Measurements from ENCODE around the gene RBM47. TPM values are rescaled to one million over a fixed set of nuclear protein-coding genes. Genes with fewer than 3 reads are reported as not detected.

The RBM47 gene
- total RNA-seq, result 37.8 to 41.5 TPM (median 41.0 TPM) in 3 replicates

- Mint-ChIP-seq H3K27ac (peak within 1 kb of the TSS; percentile 98), H3K9me3 (no peaks in the 10 kb centered on the region), H3K4me3 (peak within 1 kb of the TSS; percentile 90), H3K4me1 (peaks cover 60% of the 10 kb centered on the region), H3K36me3 (no peaks in the 10 kb centered on the region), H3K27me3 (ENCODE audit: low read depth) (peaks cover 5% of the 10 kb centered on the region)
- no peak for TF ChIP-seq CTCF (IDR thresholded peaks at IDR 0.05; ENCODE audit: unreplicated experiment)
- peak; percentile 74 to 81 for DNase-seq (ENCODE audit: low spot score in 2 of 2, unreplicated experiment in 2 of 2)
These were observed at the start of gene RBM47 for GRCh38 chr4:40629401-40630334. TSS of gene RBM47 (minus strand) at chr4:40629864. CDS start at chr4:40438893, 190,971 bp downstream.

GRCh38 chr4:40678421-40678820 is 48.8 kb upstream of the RBM47 start:
- no peak for TF ChIP-seq CTCF (IDR thresholded peaks at IDR 0.05; ENCODE audit: unreplicated experiment)
- Mint-ChIP-seq H3K27me3 (ENCODE audit: low read depth) (no peaks in the 10 kb centered on the region), H3K36me3 (no peaks in the 10 kb centered on the region), H3K9me3 (no peaks in the 10 kb centered on the region), H3K27ac (peak overlapping the region; percentile 2), H3K4me1 (peaks cover 9% of the 10 kb centered on the region), H3K4me3 (no peak overlapping the region)
- no peak for DNase-seq (ENCODE audit: low spot score in 2 of 2, unreplicated experiment in 2 of 2)

- Mint-ChIP-seq H3K27ac (peak overlapping the region; percentile 47), H3K9me3 (no peaks in the 10 kb centered on the region), H3K4me3 (no peak overlapping the region), H3K27me3 (ENCODE audit: low read depth) (no peaks in the 10 kb centered on the region), H3K36me3 (no peaks in the 10 kb centered on the region), H3K4me1 (peaks cover 31% of the 10 kb centered on the region)
- no peak for DNase-seq (ENCODE audit: low spot score in 2 of 2, unreplicated experiment in 2 of 2)
- TF ChIP-seq CTCF (IDR thresholded peaks at IDR 0.05; ENCODE audit: unreplicated experiment), result no peak
These were observed 45.5 kb upstream of the RBM47 start for GRCh38 chr4:40675166-40675565.

GRCh38 chr4:40672528-40673522 is 43.2 kb upstream of the RBM47 start:
- Mint-ChIP-seq H3K27ac (peak overlapping the region; percentile 98), H3K4me1 (peaks cover 36% of the 10 kb centered on the region), H3K9me3 (no peaks in the 10 kb centered on the region), H3K36me3 (no peaks in the 10 kb centered on the region), H3K4me3 (peak overlapping the region; percentile 27), H3K27me3 (ENCODE audit: low read depth) (no peaks in the 10 kb centered on the region)
- peak in 1 of 2 experiments; percentile 39 for DNase-seq (ENCODE audit: low spot score in 2 of 2, unreplicated experiment in 2 of 2)
- no peak for TF ChIP-seq CTCF (IDR thresholded peaks at IDR 0.05; ENCODE audit: unreplicated experiment)

- Mint-ChIP-seq H3K27me3 (ENCODE audit: low read depth) (no peaks in the 10 kb centered on the region), H3K4me3 (no peak overlapping the region), H3K36me3 (no peaks in the 10 kb centered on the region), H3K4me1 (peaks cover 35% of the 10 kb centered on the region), H3K9me3 (no peaks in the 10 kb centered on the region), H3K27ac (no peak overlapping the region)
- TF ChIP-seq CTCF (IDR thresholded peaks at IDR 0.05; ENCODE audit: unreplicated experiment), result no peak
- no peak for DNase-seq (ENCODE audit: low spot score in 2 of 2, unreplicated experiment in 2 of 2)
These were observed 39.8 kb upstream of the RBM47 start for GRCh38 chr4:40669504-40669903.
